Muscle of arm (tissue), 12 donors: ENCODE data around the gene CTAG2. TPM values are rescaled to one million over a fixed set of nuclear protein-coding genes. Genes with fewer than 3 reads are reported as not detected.

Experiments used
- polyA plus RNA-seq, 12 donors: library from polyadenylated mRNA; unstranded; fragments of 120-200 nt; gene quantifications; one replicate each; pipeline ENCODE4 v1.2.1, GENCODE V29; 2013; ENCODE audit not compliant: insufficient read length in 12 of 12

The CTAG2 gene
- polyA plus RNA-seq, 12 donors: not detected

Other genes with a start within 250 kb of the CTAG2 start
- gene DNASE1L1, start 244.3 kb downstream of the CTAG2 start, polyA plus RNA-seq: 10 to 100 TPM in 11 of 12 donors, not detected in 1; 14.4 to 51.4 (median 34.6) TPM
- 10 to 100 TPM in 11 of 12 donors, not detected in 1; 20.0 to 36.3 (median 25.5) TPM for gene TAFAZZIN, start 242.0 kb downstream of the CTAG2 start, polyA plus RNA-seq
- 10 to 100 TPM in 11 of 12 donors, not detected in 1; 53.5 to 75.1 (median 59.0) TPM for gene ATP6AP1, start 224.9 kb downstream of the CTAG2 start, polyA plus RNA-seq
- gene GDI1, start 216.4 kb downstream of the CTAG2 start, polyA plus RNA-seq: 100 to 1,000 TPM in 2 of 12 donors, 10 to 100 TPM in 9, not detected in 1; 70.4 to 137 (median 83.8) TPM
- 10 to 100 TPM in 11 of 12 donors, not detected in 1; 47.6 to 88.9 (median 54.2) TPM for gene FAM50A, start 209.4 kb downstream of the CTAG2 start, polyA plus RNA-seq
- 10 to 100 TPM in 10 of 12 donors, 1 to 10 TPM in 1, not detected in 1; 6.7 to 67.7 (median 38.3) TPM for gene PLXNA3, start 195.3 kb downstream of the CTAG2 start, polyA plus RNA-seq
- gene LAGE3, start 174.3 kb downstream of the CTAG2 start, polyA plus RNA-seq: 10 to 100 TPM in 7 of 12 donors, 1 to 10 TPM in 4, not detected in 1; 6.6 to 21.3 (median 10.2) TPM
- 10 to 100 TPM in 11 of 12 donors, not detected in 1; 16.7 to 29.2 (median 21.2) TPM for gene UBL4A, start 167.0 kb downstream of the CTAG2 start, polyA plus RNA-seq
- 10 to 100 TPM in 7 of 12 donors, 1 to 10 TPM in 4, not detected in 1; 9.6 to 20.6 (median 11.8) TPM for gene SLC10A3, start 162.9 kb downstream of the CTAG2 start, polyA plus RNA-seq
- 10 to 100 TPM in 11 of 12 donors, not detected in 1; 19.6 to 87.7 (median 25.8) TPM for gene FAM3A, start 137.3 kb downstream of the CTAG2 start, polyA plus RNA-seq
- 10 to 100 TPM in 8 of 12 donors, 1 to 10 TPM in 3, not detected in 1; 8.5 to 41.0 (median 11.9) TPM for gene G6PD, start 106.7 kb downstream of the CTAG2 start, polyA plus RNA-seq
- gene IKBKG, start 106.0 kb downstream of the CTAG2 start, polyA plus RNA-seq: 10 to 100 TPM in 10 of 12 donors, 1 to 10 TPM in 1, not detected in 1; 9.6 to 16.6 (median 12.3) TPM
- gene CTAG1A, start 68.4 kb downstream of the CTAG2 start, polyA plus RNA-seq: not detected
- gene CTAG1B, start 34.3 kb downstream of the CTAG2 start, polyA plus RNA-seq: not detected
- gene GAB3, start 97.5 kb upstream of the CTAG2 start, polyA plus RNA-seq: 10 to 100 TPM in 1 of 12 donors, 1 to 10 TPM in 10, not detected in 1; 3.9 to 17.1 (median 6.4) TPM
- gene DKC1, start 109.3 kb upstream of the CTAG2 start, polyA plus RNA-seq: 10 to 100 TPM in 11 of 12 donors, not detected in 1; 30.7 to 73.0 (median 39.4) TPM
- gene MPP1, start 151.9 kb upstream of the CTAG2 start, polyA plus RNA-seq: 10 to 100 TPM in 11 of 12 donors, not detected in 1; 13.0 to 51.0 (median 19.6) TPM
- gene SMIM9, start 181.1 kb upstream of the CTAG2 start, polyA plus RNA-seq: not detected
- gene F8A1, start 232.8 kb upstream of the CTAG2 start, polyA plus RNA-seq: 10 to 100 TPM in 6 of 12 donors, 1 to 10 TPM in 5, not detected in 1; 6.1 to 29.8 (median 10.6) TPM